ENCODE results near the gene CHMP1A.
"Not testable (repeated sequence)": the region's sequence is repeated elsewhere in the genome, so short reads cannot be mapped to it uniquely, and the experiment has no call there.

The CHMP1A gene

DNA sequence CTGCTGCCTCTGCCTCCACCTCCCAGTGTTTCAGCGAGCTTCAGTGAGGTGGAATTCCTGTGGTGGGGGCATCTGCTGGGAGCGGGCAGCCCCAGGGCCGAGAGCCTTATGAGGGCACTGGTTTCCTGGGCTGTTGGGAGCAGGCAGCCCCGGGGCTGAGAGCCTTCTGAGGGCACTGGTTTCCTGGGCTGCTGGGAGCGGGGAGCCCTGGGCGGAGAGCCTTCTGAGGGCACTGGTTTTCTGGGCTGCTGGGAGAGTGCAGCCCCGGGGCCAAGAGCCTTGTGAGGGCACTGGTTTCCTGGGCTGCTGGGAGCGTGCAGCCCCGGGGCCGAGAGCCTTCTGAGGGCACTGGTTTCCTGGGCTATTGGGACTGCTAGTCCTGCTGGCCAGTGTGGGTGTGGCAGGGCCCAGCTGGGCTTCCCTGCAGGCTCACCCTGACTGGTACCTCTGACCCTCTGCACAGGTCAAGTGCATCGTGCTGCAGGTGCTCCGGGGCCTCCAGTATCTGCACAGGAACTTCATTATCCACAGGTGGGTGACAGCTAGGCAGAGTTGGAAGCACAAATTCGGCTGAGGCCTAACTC, 34.6 kb upstream of the CHMP1A start:
- DNase-seq: no peak

DNA sequence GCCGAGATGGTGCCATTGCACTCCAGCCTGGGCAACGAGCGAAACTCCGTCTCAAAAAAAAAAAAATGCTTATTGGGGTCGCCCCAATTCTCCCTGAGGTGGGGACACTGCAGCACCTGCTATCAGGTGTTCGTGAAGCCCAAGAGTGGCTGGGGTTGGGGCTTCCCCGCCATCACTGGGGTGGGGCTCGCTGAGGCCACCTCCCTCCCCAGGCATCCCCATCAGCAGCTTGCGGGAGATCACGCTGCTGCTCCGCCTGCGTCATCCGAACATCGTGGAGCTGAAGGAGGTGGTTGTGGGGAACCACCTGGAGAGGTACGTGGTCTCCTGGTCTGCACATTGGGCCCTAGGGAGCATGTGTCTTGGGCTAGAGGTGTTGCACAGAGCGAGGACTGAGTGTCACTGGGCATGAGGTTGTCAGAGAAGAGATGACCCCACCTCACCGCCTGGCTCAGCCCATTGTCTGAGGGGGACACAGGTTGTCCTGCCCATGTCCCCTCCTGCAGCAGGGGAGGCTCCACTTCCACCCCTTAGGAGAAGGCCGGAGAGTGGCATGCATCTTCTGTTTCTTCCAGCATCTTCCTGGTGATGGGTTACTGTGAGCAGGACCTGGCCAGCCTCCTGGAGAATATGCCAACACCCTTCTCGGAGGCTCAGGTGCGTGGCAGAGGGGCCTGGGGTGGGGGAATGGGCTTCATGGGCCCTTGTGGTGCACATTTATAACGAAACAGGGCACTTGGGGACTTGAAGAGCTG, 33.9 kb upstream of the CHMP1A start:
- no peak for DNase-seq

DNA sequence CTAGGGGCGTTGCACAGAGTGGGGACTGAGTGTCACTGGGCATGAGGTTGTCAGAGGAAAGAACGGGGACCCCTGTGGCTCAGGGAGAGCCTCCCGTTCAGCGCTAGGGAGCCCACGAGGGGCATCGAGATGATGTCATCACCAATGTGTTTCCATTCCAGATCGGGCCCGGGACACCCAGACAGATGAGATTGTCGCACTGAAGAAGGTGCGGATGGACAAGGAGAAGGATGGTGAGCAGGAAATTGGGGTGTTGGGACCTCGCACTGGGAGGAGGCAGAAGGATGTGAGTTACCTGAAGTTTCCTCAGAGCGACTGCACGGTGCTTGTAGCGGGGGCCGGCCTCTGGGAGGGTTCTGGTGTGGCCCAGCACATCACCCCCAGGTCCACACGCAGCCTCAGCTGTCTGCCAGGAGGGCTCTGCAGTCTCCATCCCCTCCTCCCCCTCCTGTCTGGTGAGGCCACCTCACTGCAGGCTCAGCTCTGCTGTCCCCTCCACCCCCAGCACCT, 32.9 kb upstream of the CHMP1A start:
- DNase-seq: no peak

DNA sequence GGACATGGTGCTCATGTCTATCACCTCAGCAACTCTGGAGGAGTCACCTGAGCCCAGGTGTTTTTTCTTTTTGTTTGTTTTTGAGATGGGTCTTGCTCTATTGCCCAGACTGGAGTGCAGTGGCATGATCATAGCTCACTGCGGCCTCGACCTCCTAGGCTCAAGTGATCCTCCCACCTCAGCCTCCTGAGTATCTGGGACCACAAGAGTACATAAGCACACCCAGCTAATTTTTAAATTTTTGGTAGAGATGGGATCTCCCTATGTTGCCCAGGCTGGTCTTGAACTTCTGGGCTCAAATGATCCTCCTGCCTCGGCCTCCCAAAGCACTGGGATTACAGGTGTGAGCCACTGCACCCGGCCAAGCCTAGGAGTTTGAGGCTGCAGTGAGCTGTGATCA, 32.1 kb upstream of the CHMP1A start:
- DNase-seq: not testable (repeated sequence)

DNA sequence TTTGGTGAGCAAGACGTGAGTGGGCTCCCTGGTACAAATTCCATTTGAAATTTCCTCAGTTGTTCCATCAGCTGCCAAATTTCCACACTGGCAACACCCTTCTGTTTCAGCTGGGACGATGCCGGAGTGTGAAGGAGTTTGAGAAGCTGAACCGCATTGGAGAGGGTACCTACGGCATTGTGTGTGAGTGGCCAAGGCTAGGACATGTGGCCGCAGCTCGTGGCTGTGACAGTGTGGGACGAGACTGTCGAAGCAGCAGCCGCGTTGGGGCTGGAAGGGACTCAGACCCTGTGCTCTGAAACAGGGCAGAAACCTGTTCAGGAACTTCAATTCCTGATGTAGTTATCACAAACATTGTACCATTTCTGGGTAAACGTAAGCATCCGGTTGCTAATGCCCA, 31.6 kb upstream of the CHMP1A start:
- DNase-seq: no peak

DNA sequence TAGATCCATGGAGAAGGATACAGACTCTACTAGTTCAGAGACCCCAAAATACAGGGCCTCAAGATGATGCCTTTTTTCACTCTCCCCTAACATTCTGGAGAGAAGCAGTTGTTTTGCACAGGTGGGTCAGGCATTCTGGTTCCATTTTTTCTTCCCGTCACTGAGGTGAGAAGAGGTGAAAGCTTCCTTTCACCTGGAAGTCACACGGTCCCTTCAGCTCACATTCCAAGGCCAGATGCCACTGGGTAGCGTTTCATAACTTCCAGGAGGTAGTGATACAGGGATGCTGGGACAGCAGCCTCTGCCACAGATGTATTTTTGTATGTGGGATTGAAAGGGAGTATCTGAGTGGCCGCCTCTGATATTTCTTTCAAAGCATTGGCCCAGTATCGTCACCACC, 30.9 kb upstream of the CHMP1A start:
- no peak for DNase-seq

DNA sequence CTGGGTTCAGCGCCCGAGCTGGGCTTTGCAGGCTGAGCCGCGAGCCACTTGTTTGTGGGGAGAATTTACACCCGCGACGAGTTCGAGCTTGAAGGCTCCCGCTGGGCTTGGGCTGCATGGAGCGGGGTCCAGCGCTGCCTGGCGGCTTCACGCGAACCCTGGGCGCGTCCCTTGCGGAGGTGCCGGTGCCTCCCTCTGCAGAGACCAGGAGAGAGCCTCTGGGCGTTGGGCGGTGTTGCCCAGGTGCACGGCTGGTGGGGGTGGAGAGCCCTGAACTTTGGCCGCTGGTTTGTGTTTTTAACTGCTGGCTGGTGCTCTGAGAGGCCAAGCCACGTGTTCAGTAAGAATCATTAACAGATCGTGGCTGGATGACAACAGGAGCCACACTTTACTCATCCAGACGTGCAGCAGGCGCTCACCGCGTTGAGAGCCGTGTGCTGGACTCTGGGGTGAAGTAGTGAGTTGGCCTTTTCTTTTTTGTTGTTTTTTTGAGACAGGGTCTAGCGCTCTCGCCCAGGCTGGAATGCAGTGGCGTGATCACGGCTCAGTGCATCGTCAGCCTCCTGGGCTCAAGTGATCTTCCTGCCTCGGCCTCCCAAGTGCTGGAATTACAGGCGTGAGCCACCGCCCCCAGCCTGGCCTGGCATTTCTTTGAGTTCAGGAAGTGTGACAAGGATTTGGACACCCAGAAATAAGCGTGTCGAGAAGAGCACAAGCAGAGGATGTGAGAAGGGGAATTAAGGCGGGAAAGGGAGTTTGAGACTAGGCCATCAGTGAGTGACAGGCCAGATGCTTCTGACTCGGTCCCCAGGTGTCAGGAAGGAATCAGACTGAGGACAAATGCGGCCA, 29.8 kb upstream of the CHMP1A start:
- DNase-seq: no peak

DNA sequence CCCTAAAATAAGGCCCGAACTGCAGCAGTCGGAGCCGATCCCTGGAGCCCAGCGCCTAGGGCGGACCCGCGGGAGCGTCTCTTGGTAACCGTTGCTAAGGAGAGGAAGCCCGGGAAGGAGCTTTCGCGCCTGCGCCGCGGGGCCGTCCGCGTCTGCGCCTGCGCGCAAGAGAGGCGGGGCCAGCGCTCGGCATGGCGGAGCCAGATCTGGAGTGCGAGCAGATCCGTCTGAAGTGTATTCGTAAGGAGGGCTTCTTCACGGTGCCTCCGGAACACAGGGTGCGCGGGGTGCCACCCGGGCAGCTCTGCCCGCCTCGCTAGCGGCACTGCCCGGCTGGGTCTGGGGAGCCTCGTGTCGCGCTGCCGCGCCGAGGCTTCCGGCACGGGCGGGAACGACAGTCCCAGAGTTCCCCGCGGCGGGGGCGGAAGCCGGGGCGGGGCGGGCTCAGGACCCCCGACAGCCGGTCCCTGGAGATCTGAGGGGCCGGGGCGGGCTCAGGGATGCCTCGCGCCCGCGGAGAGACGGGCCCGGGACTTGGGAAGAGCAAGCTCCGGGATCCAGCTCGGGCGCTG, 29.1 kb upstream of the CHMP1A start, which contains the start of gene CDK10:
Gene CDK10 (plus strand): TSS at position 170 of the 572 bp plus-strand sequence. CDS start 22 bp downstream, at position 192.
- DNase-seq: peak; percentile 83

DNA sequence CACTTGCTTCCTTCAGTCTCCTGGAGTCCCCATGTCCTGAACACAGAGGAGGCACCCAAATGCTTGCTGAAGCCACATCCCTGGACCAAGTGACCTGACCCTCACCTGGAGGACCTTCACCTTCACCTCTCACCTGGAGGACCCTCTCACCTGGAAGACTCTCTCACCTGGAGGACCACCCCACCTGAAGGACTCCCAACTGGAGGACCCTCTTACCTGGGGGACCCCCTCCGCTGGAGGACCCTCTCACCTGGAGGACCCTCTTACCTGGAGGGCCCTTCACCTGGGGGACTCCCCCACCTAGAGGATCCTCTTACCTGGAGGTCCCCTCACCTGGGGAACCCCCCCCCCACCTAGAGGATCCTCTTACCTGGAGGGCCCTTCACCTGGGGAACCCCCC, 28.4 kb upstream of the CHMP1A start:
- DNase-seq: no peak

DNA sequence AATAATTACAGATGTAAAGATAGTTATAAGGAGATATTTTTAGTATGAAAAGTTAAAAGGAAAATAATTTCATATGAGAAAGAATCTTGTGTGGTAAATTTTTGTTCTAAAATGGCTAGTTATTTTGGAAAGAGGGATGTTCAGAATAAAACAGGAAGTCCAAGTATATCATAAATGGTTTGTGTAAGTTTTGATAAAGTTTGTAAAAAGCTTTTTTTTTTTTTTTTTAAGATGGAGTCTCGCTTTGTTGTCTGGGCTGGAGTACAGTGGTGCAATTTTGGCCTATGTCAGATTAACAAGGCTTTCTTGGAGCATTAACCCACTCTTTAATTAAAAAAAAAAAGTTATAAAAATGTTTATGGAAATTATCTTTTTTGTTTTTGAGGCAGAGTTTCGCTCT, 20.8 kb upstream of the CHMP1A start:
- no peak for DNase-seq

DNA sequence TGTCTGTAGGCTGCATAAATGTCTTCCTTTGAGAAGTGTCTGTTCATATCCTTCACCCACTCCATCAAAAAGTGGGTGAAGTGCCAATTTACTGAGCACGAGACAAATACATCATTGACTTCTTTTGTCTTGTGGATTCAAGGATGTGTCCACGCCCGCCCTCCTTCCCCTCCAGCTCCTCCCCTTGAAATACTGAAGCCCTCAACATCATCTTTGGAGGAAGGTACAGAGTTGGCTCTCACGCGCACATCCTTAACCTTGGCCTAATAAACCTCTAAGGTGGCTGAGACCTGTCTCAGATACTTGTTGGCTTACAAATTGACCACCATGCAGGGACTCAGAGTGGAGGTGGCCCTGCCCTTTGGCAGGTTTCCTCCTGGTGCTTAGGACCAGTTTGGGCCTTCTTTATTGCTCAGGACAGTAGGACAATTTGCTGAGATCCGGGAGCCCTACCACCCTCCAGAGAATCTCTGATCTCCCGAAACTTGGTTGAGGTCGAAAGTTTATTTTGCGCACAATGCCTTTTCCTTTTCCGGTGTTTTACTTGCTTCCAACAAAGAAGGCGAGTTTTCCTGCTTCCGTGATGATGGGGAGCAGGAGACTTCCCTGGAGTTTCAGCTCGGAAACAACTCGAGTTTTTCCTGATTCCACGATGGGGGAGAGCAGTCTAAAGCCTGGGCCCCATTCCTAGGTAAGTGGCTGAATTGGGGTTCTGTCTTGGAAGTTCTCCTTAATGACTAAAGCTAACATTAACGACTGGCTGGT, 14.9 kb upstream of the CHMP1A start:
- no peak for DNase-seq

DNA sequence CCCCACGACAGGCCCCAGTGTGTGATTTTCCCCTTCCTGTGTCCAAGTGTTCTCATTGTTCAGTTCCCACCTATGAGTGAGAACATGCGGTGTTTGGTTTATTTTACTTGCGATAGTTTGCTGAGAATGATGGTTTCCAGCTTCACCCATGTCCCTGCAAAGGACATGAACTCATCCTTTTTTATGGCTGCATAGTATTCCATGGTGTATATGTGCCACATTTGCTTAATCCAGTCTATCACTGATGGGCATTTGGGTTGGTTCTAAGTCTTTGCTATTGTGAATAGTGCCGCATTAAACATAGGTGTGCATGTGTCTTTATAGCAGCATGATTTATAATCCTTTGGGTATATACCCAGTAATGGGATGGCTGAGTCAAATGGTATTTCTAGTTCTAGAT, 14.1 kb upstream of the CHMP1A start:
- DNase-seq: not testable (repeated sequence)

DNA sequence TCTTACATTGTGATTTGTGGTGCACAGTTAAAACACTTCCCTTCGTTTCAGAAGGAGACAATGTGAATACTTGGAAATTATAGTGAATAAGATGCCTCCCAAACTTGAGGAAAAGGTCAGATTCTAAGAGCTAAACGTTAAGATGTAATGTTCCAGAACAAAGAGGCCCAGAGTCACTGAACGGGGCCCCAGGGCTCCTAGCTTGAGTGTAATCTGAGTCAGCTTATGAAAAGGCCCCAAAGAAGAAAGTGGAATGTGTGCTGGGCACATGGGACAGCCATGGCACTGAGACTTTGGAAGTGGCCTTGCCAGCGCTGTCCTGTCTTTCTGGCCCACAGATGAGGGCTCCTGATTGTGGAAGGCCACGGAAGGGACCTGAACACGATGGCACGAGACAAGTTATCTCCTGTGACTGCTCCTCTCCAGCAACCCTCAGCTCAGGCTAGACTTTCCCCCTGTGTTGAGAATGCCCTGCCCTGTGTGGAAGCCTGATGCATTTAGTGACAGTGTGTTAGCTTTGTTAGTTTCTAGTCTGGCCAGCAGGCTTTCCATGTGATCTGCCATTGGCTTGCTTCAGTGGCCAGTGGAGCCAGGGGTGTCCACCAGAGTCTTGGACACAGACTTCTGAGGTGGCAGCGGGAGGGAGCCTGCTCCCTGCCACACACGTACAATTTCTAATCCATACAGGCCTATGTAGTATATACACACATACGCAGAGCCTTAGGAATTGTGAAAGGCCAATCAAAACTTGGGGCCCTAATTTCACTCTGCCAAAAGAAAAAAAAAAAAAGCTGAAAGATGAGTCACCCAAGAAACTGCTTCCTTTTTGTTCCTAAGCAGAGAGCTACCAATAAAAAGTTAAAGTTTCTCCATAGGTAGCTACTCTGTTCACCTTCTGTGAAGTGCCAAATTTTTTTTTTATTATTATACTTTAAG, 13.3 kb upstream of the CHMP1A start:
- no peak for DNase-seq

DNA sequence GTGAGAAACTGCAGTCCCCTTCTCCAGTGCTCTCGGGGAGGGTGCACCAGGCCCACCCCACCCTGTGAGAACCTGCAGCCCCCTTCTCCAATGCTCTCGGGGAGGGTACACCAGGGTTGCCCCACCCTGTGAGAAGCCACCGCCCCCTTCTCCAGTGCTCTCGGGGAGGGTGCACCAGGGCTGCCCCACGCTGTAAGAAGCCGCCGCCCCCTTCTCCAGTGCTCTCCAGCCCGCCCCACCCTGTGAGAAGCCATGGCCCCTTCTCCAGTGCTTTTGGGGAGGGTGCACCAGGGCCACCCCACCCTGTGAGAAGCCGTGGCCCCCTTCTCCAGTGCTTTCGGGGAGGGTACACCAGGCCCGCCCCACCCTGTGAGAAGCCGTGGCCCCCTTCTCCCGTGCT, 12.2 kb upstream of the CHMP1A start:
- DNase-seq: no peak

DNA sequence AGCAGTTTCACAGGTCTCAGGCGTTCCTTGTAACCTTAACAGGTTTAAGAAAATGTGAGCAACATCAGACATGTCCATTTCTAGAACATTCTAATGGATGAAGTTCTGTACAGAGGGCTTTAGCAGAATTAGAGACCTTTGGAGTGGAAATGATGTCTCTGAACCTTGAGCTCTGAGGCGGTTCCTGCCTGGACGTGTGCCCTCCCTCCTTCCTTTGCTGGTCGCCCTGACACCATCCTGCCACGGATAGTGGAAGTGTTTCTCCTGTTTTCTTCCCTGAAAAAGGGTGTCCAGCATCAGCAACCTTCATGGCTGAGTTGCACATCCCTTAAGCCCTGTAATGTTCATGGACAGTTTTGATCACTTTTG, 11.3 kb upstream of the CHMP1A start:
- no peak for DNase-seq

DNA sequence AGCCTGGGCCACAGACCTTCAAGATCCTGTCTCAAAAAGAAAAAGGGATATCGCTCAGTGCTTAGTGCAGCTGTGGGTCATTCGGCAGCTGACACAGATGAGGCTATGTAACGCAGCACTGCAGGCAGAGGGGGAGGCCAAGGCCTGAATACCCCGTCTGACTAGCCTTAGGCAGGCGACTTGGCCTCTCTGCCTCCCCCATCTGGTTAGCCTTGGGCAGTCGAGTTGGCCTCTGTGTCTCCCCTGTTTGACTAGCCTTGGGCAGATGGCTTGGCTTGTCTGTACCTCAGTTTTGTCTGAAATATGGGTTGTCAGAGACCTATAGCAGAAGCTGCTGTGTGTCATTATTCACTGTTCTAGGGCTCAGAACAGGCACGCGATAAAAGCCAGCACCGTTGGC, 10.1 kb upstream of the CHMP1A start:
- no peak for DNase-seq

DNA sequence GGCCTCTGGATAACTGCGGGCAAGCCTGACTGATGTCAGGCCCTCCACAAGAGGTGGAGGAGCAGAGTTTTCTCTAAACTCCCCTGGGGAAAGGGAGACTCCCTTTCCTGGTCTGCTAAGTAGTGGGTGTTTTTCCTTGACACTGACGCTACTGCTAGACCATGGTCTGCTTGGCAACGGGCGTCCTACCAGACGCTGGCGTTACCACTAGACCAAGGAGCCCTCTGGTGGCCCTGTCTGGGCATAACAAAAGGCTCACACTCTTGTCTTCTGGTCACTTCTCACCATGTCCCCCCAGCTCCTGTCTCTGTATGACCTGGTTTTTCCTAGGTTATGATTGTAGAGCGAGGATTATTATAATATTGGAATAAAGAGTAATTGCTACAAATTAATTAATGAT, 9.5 kb upstream of the CHMP1A start:
- DNase-seq: not testable (repeated sequence)

DNA sequence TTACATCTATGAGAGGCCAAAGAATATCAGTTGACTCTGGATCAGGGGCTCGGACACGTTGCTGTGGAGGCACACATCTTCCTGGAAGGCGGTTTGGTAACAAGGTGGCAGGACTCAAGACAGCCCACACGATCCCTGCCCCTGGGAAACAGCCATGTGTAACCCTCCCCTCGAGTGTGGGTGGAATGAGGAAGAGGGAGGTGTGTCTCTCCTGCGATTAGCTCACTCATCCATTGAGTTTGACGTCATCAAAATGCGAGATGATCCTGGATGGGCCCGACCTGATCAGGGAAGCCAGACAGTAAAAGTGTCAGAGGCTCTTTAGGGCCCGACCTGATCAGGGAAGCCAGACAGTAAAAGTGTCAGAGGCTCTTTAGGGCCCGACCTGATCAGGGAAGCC, 6.7 kb upstream of the CHMP1A start:
- DNase-seq: not testable (repeated sequence)

DNA sequence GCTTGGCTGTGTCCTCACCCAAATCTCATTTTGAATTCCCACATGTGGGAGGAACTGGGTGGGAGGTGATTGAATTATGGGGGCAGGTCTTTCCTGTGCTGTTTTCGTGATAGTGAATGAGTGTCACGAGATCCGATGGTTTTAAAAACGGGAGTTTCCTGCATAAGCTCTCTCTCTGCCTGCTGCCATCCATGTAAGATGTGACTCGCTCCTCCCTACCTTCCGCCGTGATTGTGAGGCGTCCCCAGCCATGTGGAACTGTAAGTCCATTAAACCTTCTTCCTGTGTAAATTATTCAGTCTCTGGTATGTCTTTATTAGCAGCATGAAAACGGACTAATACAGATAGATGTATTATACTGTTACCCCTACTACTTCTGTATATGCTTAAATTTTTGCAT, 3.7 kb upstream of the CHMP1A start:
- no peak for DNase-seq

DNA sequence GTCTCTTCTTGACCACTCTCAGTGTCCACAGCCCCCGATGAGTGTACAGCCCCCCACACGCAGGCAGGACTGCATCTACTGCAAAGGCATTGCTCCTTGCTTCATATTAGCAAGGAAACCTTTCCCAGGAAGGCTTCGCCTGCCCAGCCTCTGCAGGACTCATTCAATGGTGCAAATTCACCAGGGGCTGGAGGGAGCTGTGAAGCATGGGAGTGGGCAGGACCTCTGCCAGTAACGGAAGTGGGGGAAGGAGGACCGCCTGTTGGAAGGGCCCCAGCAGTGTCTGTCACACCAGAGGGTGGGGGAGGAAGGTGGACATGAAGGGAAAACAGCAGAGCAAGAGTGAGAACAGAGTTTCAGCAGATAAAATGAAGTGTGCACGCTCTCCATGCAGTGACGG, 2.6 kb upstream of the CHMP1A start:
- no peak for DNase-seq

DNA sequence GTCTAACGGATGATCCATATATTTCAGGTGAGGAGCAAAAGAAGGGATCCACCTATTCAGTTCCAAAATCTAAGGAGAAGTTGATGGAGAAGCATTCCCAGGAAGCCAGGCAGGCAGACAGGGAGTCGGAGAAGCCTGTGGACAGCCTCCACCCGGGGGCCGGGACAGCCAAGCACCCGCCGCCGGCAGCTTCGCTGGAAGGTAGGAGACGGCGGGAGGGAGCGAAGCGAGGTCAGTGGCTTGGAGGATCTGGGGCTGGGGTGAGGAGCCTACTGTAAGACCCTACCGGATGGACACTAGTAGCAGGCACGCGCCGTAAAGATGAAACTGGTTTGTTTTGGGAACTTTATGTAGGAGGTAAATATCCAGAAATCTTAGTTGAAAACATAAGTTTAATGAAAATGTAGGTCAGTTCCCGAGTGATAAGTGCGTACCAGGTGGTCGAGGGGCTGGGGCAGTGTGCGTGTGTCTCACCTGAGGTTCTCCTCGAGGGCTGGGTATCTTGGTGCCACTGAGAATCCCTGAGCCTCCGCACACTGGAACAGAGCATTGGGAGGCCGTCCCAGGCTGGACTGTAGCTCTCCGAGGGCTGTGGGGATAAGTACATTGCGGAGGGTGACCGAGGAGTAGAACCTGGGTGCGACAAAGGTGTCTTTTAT, 842 bp upstream of the CHMP1A start:
- DNase-seq: no peak

Data from DMS153 (cell line).